MM.1S (cell line): ENCODE results near the gene PPP2R3B.

Experiments used
- DNase-seq: peaks from one replicate; pipeline ENCODE4 v3.0.0-alpha.2; 2015
- H2AFZ ChIP-seq: fragments of 300-600 bp; sonication (generic); 2 replicates; pipeline ENCODE4 v1.6.0; 2016; ENCODE audit warnings: antibody characterized with exemption, low read length
- H3F3A ChIP-seq: fragments of 300-600 bp; sonication (generic); 2 replicates; pipeline ENCODE4 v1.6.1; 2016; ENCODE audit warnings: mild to moderate bottlenecking, antibody characterized with exemption, low read length, moderate library complexity, mixed read lengths; ENCODE audit not compliant: insufficient read depth
- H3K27ac ChIP-seq: fragments of 300-600 bp; sonication (generic); 2 replicates; pipeline ENCODE4 v1.5.1; 2016; ENCODE audit warnings: mild to moderate bottlenecking, low read length
- H3K27me3 ChIP-seq: fragments of 300-600 bp; sonication (generic); replicated peaks from 2 replicates; pipeline ENCODE4 v1.6.0; 2016; ENCODE audit warnings: low read length; ENCODE audit not compliant: insufficient read depth
- H3K36me3 ChIP-seq: fragments of 300-600 bp; sonication (generic); replicated peaks from 2 replicates; pipeline ENCODE4 v1.6.1; 2016; ENCODE audit warnings: mild to moderate bottlenecking, low read length, mixed read lengths; ENCODE audit not compliant: insufficient read depth
- H3K4me1 ChIP-seq: fragments of 300-600 bp; sonication (generic); 2 replicates; pipeline ENCODE4 v1.6.1; 2016; ENCODE audit warnings: low read length, mixed read lengths
- H3K4me2 ChIP-seq: fragments of 300-600 bp; sonication (generic); 2 replicates; pipeline ENCODE4 v1.6.0; 2016; ENCODE audit warnings: low read depth, low read length
- H3K4me3 ChIP-seq: fragments of 300-600 bp; sonication (generic); 2 replicates; pipeline ENCODE4 v1.5.1; 2016; ENCODE audit warnings: low read length, mixed read lengths
- H3K79me2 ChIP-seq: fragments of 300-600 bp; sonication (generic); 2 replicates; pipeline ENCODE4 v1.6.1; 2016; ENCODE audit warnings: mixed run types, low read length, mixed read lengths
- H3K9ac ChIP-seq: fragments of 300-600 bp; sonication (generic); 2 replicates; pipeline ENCODE4 v1.6.1; 2016; ENCODE audit warnings: low read length, mixed read lengths
- H3K9me2 ChIP-seq: fragments of 300-600 bp; sonication (generic); replicated peaks from 2 replicates; pipeline ENCODE4 v1.6.1; 2016; ENCODE audit warnings: mild to moderate bottlenecking, low read length, mixed read lengths; ENCODE audit not compliant: insufficient read depth
- H3K9me3 ChIP-seq: fragments of 300-600 bp; sonication (generic); replicated peaks from 2 replicates; pipeline ENCODE4 v1.6.1; 2016; ENCODE audit warnings: mild to moderate bottlenecking, low read length, mixed read lengths; ENCODE audit not compliant: insufficient read depth
- H4K20me1 ChIP-seq: fragments of 300-600 bp; sonication (generic); 2 replicates; pipeline ENCODE4 v1.6.1; 2016; ENCODE audit warnings: mild to moderate bottlenecking, low read length, moderate library complexity, mixed read lengths; ENCODE audit not compliant: insufficient read depth
- CTCF ChIP-seq: fragments of 300-600 bp; sonication (generic); IDR thresholded peaks from 2 replicates; pipeline ENCODE4 v1.5.1; 2016; ENCODE audit warnings: antibody characterized with exemption, low read length, mixed read lengths
- EZH2 ChIP-seq: fragments of 300-600 bp; sonication (generic); optimal IDR thresholded peaks from 2 replicates; pipeline ENCODE3; 2017; ENCODE audit warnings: low read depth, mild to moderate bottlenecking, antibody characterized with exemption, low read length, mixed read lengths
- EZH2phosphoT487 ChIP-seq: fragments of 300-600 bp; sonication (generic); IDR thresholded peaks from 2 replicates; pipeline ENCODE4 v1.6.1; 2018; ENCODE audit warnings: antibody characterized with exemption, low read length

PPP2R3B gene

GRCh38 chrX:314781-315595, 71.7 kb downstream of the PPP2R3B start:
- H3K36me3 ChIP-seq, result no peaks in the 10 kb centered on the region

GRCh38 chrX:314049-314448, 72.7 kb downstream of the PPP2R3B start:
- H2AFZ ChIP-seq, result no peak overlapping the region
- H3K79me2 ChIP-seq, result 0 out of 2 replicates have a peak, but pooled peaks cover 3% of the 10 kb centered on the region
- H3F3A ChIP-seq, result no peaks in the 10 kb centered on the region
- H3K4me1 ChIP-seq, result no peaks in the 10 kb centered on the region
- H3K4me2 ChIP-seq, result no peak overlapping the region
- no peak for DNase-seq
- no peak overlapping the region for H3K9ac ChIP-seq
- no peak for TF ChIP-seq EZH2phosphoT487
- H3K27me3 ChIP-seq, result no peaks in the 10 kb centered on the region
- H3K27ac ChIP-seq, result no peak overlapping the region
- no peaks in the 10 kb centered on the region for H3K9me2 ChIP-seq
- H4K20me1 ChIP-seq, result no peaks in the 10 kb centered on the region
- no peaks in the 10 kb centered on the region for H3K9me3 ChIP-seq
- no peaks in the 10 kb centered on the region for H3K36me3 ChIP-seq
- no peak overlapping the region for H3K4me3 ChIP-seq

More at GRCh38 chrX:314781-315595, 71.7 kb downstream of the PPP2R3B start:
- H3K9me2 ChIP-seq, result no peaks in the 10 kb centered on the region
- no peak overlapping the region for H3K4me2 ChIP-seq
- H3K9ac ChIP-seq, result no peak overlapping the region
- no peak for DNase-seq
- H3K27ac ChIP-seq, result no peak overlapping the region
- no peaks in the 10 kb centered on the region for H3F3A ChIP-seq
- no peak overlapping the region for H2AFZ ChIP-seq
- no peak for TF ChIP-seq EZH2phosphoT487
- TF ChIP-seq CTCF, result no peak
- no peak for TF ChIP-seq EZH2
- H3K27me3 ChIP-seq, result no peaks in the 10 kb centered on the region
- H3K9me3 ChIP-seq, result no peaks in the 10 kb centered on the region
- no peak overlapping the region for H3K4me3 ChIP-seq
- H3K4me1 ChIP-seq, result no peaks in the 10 kb centered on the region
- no peaks in the 10 kb centered on the region for H4K20me1 ChIP-seq
- H3K79me2 ChIP-seq, result peaks cover 9% of the 10 kb centered on the region

GRCh38 chrX:313546-313945, 73.2 kb downstream of the PPP2R3B start:
- no peak for DNase-seq
- H3F3A ChIP-seq, result no peaks in the 10 kb centered on the region
- H3K9me2 ChIP-seq, result no peaks in the 10 kb centered on the region
- no peaks in the 10 kb centered on the region for H3K27me3 ChIP-seq
- TF ChIP-seq CTCF, result no peak
- no peak for TF ChIP-seq EZH2
- no peak for TF ChIP-seq EZH2phosphoT487
- H3K27ac ChIP-seq, result no peak overlapping the region
- H3K9ac ChIP-seq, result no peak overlapping the region
- H3K4me3 ChIP-seq, result no peak overlapping the region
- no peaks in the 10 kb centered on the region for H3K36me3 ChIP-seq
- H3K9me3 ChIP-seq, result no peaks in the 10 kb centered on the region
- no peak overlapping the region for H3K4me2 ChIP-seq
- no peaks in the 10 kb centered on the region for H3K4me1 ChIP-seq
- no peak overlapping the region for H2AFZ ChIP-seq
- H4K20me1 ChIP-seq, result no peaks in the 10 kb centered on the region
- 0 out of 2 replicates have a peak, but pooled peaks cover 3% of the 10 kb centered on the region for H3K79me2 ChIP-seq
